COLO829 (cell line): ENCODE results near the gene RELL2.

Source experiments
- DNase-seq: peaks from one replicate; pipeline ENCODE4 v3.0.0; 2012; ENCODE audit warnings: low spot score

RELL2 gene

DNA sequence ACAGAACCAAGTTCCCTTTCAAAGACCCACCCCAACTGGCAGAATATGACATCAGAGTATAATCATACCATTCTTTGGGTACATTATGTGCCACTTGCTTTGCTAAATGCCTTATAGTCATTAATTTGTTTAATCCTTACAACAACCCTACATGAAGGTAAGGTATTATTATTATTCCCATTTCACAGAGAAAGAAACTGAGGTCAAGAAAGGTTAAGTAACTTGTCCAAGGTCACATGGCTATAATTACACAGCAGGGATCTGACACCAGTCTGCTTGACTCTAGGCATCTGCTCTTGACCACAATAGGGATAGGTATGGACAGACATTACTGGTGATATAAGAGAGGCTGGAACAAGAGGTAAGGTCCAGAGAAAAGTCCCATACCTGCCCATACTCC, 13.2 kb downstream of the RELL2 start:
- no peak for DNase-seq

DNA sequence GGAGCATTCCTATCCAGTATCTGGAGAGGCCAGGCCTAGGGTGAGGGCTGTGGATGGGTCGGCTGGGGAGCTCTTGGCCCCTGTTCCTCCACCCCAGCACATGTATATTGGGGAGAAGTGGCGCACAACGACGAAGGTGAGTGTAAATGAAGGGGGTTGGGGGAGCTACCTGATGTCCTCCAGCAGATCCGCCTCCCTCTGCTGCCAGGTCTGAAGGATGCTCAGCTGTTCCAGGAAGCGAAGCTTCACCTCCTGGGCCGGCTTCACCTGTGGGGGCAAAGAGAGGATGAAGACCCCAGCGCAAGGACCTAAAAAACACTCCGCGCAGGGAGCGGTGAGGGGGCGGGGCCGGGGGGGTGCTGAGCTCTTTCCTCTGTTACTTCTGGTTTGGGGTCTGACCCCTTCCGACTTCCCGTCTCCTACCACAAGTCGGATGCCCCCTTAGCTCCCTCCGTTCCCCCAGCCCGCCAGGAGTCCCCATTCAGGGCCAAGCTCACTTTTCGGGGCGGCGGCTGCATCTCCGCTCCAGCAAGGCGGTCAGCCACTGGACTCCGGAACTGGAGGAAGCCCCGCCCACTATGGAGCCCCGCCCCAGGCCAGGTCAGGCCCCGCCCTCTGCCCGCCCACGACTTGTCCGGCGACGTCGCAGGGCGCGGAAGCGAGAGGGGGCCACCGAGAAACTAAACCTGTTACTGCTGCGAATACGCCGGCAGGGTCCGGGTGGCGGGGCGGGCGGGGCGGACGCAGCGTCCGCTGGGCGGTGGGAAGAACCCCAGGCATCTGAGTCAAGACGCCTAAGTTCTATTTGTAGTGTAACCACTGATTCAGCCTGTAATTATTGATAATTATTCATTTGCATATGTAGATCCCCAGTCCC, 14.3 kb downstream of the RELL2 start, which contains the start of gene FCHSD1:
Gene FCHSD1 (minus strand): TSS at position 568 of the 877 bp plus-strand sequence. CDS start 50 bp downstream, at position 518.
- peak; percentile 92 for DNase-seq

DNA sequence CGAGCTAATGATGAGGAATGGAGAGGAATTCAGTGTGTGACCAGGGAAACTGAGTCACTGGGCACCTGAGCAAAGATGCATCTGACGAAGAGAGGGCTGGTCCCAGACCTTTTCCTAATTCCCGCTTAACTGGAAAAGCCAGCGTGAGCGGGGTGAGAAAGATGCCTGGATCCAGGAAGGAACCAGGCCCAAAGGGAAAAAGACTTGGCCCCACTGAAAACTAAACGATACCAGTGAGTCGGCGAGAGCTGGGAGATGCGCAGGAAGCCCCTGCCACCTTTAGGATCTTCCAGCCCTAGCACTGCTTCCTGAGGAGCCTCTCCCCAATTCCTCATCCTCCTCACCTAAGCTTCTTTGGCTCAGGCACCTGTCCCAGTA, 14.9 kb downstream of the RELL2 start:
- no peak for DNase-seq

DNA sequence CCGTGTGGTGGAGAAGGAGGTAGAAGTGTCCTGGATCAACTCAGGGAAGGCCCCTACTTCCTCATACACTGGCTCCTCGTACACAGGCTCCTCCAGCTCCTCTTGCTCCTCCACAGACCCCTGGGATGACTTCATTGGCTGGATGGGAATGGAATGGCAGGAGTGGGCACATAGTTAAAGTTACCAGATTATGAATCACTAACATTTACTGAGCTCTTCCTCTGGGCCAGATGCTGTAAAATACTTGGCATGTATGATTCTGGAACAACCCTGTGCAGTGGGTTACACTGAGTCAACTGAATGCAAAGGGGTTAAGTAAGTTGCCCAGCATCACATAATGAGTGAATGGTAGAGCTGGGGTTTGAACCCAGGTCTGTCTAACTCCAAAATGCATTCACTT, 17.5 kb downstream of the RELL2 start:
- no peak for DNase-seq

DNA sequence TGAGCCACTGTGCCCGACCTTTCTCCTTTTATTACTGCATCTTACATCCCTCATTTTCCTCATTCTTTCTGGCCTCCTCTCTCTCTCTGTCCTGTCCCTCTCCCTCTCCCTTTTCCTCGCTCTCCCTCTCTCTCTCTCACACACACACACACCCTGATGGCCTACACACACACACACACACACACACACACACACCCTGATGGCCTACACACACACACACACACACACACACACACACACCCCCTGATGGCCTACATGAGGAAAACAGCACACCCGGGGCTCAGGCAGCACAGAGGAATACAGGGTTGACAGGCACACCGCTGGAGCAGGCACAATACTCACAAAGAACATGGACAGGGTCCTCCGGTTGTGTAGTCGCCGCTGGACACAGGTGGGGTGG, 18.2 kb downstream of the RELL2 start:
- no peak for DNase-seq

DNA sequence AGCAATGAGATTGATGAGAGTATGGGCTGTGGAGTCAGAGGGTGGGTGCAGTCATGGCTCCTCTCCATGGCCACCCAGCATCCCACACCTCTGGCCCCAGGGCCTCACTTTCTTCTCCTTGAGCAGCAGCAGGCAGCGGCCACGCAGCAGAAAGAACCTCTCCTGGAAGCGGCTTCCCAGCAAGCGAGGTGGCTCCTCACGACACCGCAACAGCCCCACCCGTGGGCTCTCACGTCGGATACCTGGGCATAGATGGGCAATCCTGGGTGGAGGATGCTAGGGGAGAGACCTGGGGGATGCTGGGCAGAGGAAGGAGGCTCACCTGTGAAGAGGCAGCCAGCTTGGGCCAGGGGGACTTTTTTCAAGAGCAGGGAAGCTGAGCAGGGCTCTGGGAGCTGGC, 19.6 kb downstream of the RELL2 start:
- DNase-seq, result no peak

DNA sequence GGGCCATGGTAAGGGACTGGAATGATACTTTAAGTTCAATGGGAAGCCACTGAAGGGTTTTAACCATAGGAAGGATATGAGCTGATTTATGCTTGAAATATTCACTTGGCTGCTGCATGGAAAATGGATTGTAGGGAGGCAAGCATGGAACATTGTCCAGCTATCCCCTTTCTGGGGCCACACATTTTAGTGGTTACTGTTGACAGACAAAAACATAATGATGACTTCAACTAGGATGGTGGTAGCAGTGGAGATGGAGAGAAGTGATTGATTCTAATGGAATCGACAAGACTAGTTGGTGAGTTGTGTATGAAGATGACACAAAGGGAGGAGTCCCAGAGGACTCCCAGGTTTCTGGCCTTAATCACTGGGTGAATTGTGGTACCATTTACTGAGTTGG, 20.6 kb downstream of the RELL2 start:
- DNase-seq, result no peak

DNA sequence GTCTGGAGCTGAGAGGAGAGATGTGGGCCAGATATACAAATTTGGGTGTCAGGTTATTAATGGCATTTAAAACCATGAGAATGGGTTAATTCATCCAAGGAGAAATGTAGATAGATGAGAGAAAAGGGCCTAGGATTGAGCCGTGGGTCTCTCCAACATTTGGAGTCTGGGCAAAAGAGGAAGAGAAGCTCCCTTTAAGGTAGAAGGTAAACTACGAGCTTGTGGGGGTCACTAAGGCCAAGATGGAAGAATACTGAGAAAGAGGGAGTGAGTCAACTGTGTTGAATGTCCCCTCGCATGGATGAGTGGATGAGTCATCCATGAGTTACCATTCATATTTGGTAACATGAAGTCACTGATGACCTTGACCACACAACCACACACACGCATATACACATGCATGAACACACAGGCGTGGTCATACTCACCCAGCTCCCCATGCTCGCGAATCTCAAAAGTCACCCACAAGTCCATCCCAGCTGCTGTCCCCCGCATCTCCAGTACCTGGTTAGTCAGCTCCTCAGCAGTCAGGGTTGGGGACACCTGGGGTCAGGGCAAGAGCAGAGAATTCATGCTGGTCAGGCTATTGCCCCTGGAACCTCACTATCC, 21.2 kb downstream of the RELL2 start:
- DNase-seq, result no peak

DNA sequence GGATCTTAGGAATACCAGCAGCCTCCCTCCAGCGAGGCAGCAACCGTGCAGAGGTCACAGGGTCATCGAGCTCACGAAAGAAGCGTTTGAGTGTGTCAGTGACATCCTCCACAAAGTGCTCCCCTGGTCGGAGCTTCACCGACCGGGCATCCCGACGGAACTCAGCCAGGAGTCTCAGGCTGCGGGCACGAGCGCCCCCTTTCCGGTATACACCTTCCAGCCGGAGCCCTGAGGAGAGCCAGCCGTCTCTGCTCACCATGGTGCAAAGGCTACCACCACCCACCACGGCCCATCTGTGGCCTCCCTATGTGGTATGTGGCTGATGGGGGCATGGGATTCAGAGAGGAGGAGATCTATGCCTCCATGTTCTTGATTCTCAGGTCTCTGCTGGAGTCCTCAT, 25.2 kb downstream of the RELL2 start:
- DNase-seq, result no peak

DNA sequence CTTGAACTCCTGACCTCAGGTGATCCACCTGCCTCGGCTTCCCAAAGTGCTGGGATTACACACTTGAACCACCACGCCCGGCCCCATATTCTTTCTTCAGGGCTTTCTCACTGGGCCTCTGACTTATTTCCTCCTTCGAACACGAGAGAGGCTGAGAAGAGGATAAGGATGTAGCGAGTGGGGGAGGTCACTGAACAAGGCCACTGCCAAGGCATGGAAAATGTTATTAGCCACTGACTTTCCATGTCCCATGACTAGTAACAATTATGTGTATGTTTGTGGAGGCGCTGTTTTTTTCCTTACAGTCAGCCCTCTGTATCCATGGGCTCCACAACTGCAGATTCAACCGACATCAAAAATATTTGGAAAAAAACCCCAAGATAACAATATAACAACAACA, 26.7 kb downstream of the RELL2 start:
- DNase-seq, result peak; percentile 40

DNA sequence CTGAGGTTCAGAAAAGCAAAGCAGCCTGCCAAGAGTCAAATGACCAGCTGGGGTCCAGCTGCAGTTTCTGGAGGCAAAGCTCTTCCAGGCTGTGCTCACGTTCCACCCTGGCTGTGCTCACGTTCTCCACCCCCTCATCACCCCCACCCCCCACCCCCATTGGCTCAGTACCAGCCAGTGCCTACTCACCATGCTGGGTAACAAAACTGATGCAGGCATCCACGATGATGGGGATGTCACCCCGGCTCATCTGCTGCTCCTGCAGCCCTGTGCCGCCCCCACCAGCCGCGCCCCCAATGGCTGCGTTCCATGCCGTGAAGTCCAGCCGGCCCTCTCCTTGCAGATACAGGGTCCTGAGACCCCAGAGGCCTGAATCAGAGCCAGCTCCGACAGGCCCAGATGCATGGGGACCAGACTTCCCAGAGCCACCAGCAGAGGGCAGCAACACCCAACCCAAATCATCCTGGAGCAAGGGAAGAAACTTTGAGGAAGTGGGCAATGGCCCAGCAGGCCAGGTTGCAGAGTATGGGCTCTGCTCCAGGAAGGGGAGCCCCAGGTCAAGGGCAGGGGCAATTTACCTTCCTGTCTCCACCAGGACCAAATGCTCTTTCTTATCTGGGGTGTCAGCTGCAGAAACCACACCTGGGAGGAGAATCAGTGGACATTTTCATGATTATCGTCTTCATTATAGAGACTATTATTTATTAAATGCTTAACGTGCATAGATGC, 28.1 kb downstream of the RELL2 start:
- peak; percentile 45 for DNase-seq

DNA sequence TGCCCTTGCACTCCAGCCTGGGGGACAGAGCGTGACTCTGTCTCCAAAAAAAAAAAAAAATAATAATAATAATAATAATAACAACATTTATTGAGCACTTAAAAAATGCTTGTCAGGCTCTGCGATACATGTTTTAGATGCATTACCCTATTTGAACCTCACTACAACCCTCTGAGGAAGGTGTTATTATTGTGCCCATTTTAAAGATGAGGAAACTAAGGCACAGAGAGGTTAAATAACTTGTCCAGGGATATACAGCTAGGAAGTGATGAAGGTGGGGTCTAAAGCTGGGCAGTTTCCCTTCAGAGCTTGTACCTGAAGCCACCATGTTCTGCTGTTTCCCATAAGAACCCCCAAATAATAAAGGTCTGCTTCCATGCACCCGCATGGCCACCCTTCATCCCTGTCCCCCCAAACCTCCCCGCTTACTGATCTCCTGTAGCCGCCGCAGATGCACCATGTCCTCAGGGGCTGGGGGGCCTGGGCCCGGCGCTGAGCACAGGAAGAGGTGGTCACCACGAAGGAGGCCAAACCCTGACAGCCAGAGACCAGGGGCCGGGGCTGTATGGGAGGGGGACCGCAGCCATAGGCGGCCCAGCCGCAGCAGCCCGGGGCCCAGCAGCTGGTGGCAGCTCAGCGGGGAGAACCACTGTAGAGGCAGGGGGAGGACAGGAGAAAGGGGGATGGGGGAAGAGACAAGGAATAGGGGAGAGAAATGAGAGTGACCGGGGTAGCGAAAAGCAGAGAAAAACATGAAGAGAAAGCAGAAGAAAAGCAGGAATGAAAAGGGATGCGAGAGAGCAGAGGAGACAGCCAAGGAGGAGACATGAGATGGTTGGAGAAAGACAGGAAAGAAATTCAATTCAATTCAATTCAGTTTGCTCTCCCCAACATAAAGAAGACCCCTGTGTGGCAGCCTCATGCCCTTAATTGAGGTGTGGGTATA, 29.5 kb downstream of the RELL2 start:
- no peak for DNase-seq

DNA sequence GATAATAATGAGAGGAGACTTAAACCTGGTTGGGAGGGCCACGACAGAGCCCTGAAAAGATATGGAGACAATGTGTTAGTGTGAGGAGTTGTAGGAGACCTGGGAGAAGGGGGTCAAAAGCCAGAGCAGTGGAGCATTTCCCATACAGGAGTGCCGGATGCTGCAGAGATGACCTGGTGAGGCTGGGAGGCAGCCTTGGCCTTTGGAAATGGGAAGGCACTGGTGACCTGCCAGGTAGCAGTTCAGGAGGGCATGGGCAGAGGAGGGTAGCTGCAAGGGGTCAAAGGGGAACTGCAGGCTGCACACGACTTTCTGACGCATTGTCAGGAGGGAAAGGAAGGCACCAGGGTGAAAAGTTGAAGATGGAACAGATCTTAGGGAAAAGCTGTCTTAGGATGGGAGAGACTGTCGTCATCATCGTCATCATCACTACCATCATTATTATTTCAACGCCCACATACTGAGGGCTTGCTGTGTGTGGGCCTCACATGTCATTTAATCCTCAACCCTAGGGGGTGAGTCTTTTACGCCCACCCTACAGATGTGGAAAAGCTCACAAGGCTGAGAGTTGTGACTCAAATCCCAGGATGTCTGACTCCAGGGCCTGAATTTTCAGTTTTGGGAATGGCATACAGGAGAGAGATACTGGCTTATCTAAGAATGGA, 31.9 kb downstream of the RELL2 start:
- no peak for DNase-seq

DNA sequence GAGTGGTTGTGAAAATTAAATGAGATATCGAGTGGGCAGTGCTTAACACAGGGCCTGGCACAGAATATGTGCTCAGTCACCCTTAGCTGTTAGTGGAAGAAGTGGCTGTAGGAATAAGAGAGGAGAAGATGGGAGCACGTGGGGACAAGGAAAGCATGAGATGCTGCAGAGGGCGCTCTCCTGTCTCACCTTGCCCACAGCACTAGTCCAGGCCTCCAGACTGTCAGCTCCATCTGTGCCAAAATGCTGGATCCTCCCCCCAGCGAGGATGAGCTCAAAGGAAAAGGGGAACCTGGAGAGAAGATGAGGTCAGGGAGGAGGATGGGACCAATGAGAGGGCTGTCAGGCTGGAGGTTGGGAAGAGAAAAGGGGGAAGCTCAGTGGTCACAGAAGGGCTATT, 32.7 kb downstream of the RELL2 start:
- DNase-seq, result no peak

DNA sequence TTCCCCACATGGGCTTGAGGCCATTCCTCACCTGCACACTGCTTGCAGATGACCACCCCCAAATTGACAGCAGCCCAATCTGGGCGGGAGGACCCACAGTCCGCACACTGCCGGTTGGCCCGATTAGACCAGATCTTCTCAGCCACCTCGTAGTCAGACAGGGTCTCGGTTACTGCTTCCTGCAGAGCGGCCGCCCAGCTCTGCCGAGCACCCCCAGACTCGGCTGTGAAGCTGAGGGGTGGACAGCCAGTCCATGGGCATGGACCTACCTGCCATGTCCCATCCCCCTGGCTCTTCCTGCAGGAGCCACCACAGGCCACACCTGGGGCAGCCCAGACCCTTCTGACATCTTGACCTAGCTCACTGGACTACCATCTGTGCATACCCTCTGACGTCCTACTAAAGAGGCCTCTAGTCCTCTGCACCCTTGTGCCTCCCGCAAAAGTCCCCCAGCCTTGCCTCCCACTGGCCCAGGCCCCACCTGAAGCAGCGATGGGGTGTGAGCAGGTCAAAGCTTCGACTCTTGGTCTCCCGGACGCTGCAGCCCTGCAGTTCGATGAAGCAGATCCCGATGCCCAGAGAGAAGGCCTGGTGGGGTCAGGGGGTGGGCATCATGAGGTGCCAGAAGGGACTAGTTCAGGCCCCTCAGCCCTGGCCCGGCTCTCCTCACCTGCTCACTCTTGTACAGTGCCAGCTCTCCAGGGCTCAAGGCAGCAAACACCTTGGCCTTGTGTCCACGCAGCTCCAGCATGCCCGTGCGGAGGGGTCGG, 35.5 kb downstream of the RELL2 start:
- DNase-seq, result no peak

DNA sequence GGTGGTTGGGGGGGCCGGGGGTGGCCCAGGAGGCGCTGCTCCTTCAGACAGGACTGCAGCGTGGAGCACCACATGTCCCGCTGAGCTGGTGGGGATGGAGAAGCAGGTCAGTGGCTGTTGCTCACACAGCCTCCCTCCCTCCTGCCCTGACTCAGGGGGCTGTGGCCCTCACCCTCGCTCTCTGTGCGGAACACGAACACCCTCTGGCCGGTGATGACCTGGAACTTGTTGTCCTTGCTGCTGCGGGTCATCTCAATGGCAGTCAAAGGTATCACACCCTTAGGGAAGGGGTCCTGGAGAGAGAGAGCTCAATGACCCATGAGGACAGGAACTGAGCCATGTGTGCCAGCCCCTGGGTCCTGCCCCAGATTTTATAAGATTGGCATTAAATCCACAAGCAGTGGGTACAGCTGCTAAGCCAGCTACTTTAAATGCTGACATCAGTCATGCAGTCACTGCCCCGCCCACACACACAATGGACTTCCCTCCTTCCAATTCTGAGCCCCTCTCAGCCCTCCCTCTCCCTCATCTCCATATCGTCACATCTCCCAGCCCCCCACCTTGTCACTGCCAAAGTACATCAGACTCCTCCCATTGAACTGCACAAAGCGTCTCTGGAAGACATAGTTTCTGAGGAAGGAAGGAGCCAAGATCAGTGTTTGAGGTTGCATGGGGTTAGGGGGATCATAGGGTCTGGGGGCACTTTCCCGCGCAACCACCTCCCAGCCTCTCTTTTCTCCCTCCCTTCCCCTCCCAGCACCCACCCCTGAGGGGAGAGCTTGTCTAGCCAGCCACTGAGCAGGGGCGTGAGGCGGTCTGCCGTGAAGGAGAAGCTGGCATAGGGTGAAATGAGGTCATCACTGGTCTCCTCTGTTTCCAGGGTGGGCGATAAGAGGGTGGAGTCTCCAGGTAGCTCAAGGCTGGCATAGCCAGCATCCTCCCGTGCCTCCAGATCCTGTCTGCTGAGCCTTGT, 36.3 kb downstream of the RELL2 start:
- DNase-seq, result no peak

DNA sequence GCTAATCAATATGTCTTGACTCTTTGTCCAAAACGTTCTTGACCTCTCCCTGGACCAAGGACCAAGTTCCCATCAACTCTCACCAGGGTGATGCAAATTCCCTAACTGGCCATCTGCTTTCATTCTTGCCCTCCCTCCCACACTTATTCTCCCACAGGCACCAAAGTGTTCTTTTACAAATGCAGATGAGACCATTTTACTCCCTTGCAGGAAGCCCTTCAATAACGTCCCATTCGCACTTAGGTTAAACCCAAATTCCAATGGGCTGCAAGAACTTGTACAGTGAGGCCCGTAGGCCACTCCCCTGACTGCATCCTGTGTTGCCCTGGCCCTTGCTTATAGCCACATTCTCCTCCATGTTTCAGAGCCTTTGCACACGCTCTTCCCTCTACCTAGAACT, 38.0 kb downstream of the RELL2 start:
- no peak for DNase-seq

DNA sequence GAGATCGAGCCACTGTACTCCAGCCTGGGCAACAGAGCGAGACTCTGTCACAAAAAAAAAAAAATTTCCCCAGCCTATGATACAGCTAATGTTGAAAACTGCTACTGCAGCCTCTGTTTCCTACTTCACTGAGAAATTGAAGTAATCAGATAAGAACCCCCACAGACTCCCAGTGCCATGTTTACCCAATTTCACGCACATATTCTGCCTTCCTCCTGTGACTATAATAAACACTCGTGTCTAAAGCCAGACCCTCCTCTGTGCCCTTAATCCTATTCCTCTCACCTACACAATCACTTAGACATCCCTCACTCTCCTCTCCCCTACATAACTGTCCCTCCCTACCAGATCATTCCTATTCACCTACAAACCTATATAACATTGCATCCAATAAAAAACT, 38.9 kb downstream of the RELL2 start:
- no peak for DNase-seq

DNA sequence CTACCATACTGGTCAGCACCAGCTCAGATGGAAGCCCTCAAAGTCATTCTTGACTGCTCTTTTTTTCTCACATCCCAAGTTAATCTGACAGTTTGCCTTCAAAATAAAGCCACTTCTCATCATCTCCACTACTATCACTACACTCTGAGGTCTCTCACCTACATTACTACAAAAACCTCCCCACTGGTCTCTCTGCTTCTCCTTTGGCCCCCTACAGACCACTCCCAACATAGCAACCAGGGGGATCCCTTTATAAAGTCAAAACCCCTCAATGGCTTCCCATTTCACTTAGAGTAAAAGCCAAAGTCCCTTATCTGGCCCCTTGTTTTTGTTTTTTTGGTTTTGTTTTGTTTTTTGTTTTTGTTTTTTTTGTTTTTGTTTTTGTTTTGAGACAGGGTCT, 40.6 kb downstream of the RELL2 start:
- DNase-seq, result no peak
